Measurements from ENCODE around the gene PAFAH1B1.

DNA sequence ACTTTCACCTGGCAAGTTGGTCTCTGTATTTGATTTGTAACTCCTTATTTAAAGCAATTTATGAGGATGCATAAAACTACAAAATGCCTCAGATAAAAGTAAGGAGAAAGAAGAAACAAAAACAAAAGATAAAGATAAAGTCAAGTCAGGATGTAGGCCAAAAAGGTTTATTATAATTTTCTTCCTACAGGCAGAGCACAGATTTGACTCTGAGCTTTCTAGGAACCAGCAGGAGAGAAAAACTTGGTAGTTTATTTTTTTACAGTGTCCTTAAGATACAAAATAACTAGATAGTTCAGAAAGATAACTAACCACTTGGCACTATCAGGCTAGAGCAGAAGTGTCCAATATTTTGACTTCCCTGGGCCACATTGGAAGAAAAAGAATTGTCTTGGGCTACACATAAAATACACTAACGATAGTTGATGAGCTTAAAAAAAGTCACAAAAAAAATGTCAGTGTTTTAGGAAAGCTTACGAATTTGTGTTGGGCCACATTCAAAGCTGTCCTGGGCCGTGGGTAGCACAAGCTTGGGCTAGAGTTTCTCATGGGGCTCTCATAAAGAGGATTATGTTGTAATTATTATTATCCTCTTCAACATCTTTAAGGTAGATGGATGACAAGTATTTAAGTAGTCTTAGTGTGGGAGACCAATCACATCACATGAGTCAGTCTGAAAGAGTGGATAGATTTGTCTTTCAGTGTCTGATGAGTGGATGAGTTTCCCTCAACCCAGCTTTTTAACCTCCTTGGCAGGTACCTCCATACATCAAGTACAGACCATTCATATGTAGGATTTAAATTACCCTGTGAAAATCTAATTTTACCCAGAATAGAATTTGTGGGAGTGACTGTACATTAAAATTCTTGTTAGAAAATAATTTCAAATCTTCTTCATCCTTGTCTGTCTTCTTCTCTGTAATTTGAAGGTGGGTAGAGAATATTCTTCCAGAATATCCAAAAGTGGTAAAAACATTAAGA is 17.0 kb downstream of the PAFAH1B1 start:
- TF ChIP-seq POLR2A (IDR thresholded peaks at IDR 0.05; ENCODE audit: low read depth, low read length) (no peak), TAF1 (IDR thresholded peaks at IDR 0.05; ENCODE audit: low read depth, low read length) (no peak), POLR2AphosphoS5 (IDR thresholded peaks at IDR 0.05; ENCODE audit: low read depth, low read length) (no peak), PAX5 (IDR thresholded peaks at IDR 0.05; ENCODE audit: insufficient read depth, low read length, severe bottlenecking) (no peak), SPI1 (IDR thresholded peaks at IDR 0.05; ENCODE audit: low read depth, low read length) (no peak)
